IPS-NIHi11 (cell line): Measurements from ENCODE around the gene PRKN.

Experiments
- DNase-seq: peaks from one replicate; pipeline ENCODE4 v3.0.0; 2012; ENCODE audit warnings: mixed read lengths, low spot score

Gene PRKN

GRCh38 chr6:162674452-162674851 is 53.1 kb downstream of the PRKN start:
- DNase-seq = no peak

- DNase-seq = no peak
These were observed 55.9 kb downstream of the PRKN start for GRCh38 chr6:162671580-162672165.

GRCh38 chr6:162670345-162670744 is 57.2 kb downstream of the PRKN start:
- DNase-seq = no peak

- no peak for DNase-seq
These were observed 61.3 kb downstream of the PRKN start for GRCh38 chr6:162666246-162666645.

GRCh38 chr6:162653808-162654207 is 73.8 kb downstream of the PRKN start:
- no peak for DNase-seq

GRCh38 chr6:162651505-162651904 is 76.1 kb downstream of the PRKN start:
- DNase-seq = no peak

GRCh38 chr6:162649271-162649670 is 78.3 kb downstream of the PRKN start:
- DNase-seq = no peak

GRCh38 chr6:162644153-162644552 is 83.4 kb downstream of the PRKN start:
- DNase-seq = no peak

GRCh38 chr6:162640756-162641155 is 86.8 kb downstream of the PRKN start:
- DNase-seq = no peak

- DNase-seq = no peak
These were observed 87.6 kb downstream of the PRKN start for GRCh38 chr6:162639951-162640350.

GRCh38 chr6:162638931-162639574 is 88.5 kb downstream of the PRKN start:
- no peak for DNase-seq

- DNase-seq = no peak
These were observed 90.2 kb downstream of the PRKN start for GRCh38 chr6:162637317-162637716.

GRCh38 chr6:162636167-162636566 is 91.4 kb downstream of the PRKN start:
- no peak for DNase-seq

GRCh38 chr6:162631546-162631945 is 96.0 kb downstream of the PRKN start:
- DNase-seq = no peak

GRCh38 chr6:162630069-162630468 is 97.5 kb downstream of the PRKN start:
- no peak for DNase-seq

- DNase-seq = no peak
These were observed 99.7 kb downstream of the PRKN start for GRCh38 chr6:162627825-162628224.

- DNase-seq = no peak
These were observed 100.2 kb downstream of the PRKN start for GRCh38 chr6:162627362-162627761.

GRCh38 chr6:162626869-162627268 is 100.7 kb downstream of the PRKN start:
- no peak for DNase-seq

GRCh38 chr6:162625846-162626540 is 101.6 kb downstream of the PRKN start:
- no peak for DNase-seq

- DNase-seq = no peak
These were observed 105.0 kb downstream of the PRKN start for GRCh38 chr6:162622572-162622971.

- DNase-seq = peak; percentile 43
These were observed 106.3 kb downstream of the PRKN start for GRCh38 chr6:162621246-162621645.

- DNase-seq = no peak
These were observed 107.5 kb downstream of the PRKN start for GRCh38 chr6:162620073-162620472.

- no peak for DNase-seq
These were observed 109.0 kb downstream of the PRKN start for GRCh38 chr6:162618448-162619002.
